ENCODE measurements around the gene PDPN. TPM values are rescaled to one million over a fixed set of nuclear protein-coding genes. Genes with fewer than 3 reads are reported as not detected.

PDPN gene
- total RNA-seq, 1 donor from 2014 or later, result 1.0 TPM

- H3K4me3 Mint-ChIP-seq (ENCODE audit: unreplicated experiment), result no peak overlapping the region
- no peak for TF ChIP-seq CTCF (IDR thresholded peaks at IDR 0.05)
- no peak for DNase-seq (ENCODE audit: low spot score)
Measured at GRCh38 chr1:13651279-13651678, 67.6 kb downstream of the PDPN start.

GRCh38 chr1:13652238-13652637 lies 68.6 kb downstream of the PDPN start:
- peaks cover 3% of the 10 kb centered on the region for H3K4me1 Mint-ChIP-seq (ENCODE audit: low read depth)
- H3K4me3 Mint-ChIP-seq (ENCODE audit: unreplicated experiment), result no peak overlapping the region
- H3K36me3 Mint-ChIP-seq (ENCODE audit: low read depth), result no peaks in the 10 kb centered on the region
- no peak for TF ChIP-seq CTCF (IDR thresholded peaks at IDR 0.05)
- peaks cover 7% of the 10 kb centered on the region for H3K9me3 Mint-ChIP-seq (ENCODE audit: low read depth)
- H3K27me3 Mint-ChIP-seq (ENCODE audit: low read depth), result no peaks in the 10 kb centered on the region
- H3K27ac Mint-ChIP-seq (ENCODE audit: unreplicated experiment), result no peak overlapping the region
- no peak for DNase-seq (ENCODE audit: low spot score)

More at GRCh38 chr1:13651279-13651678, 67.6 kb downstream of the PDPN start:
- Mint-ChIP-seq H3K27ac (ENCODE audit: unreplicated experiment) (no peak overlapping the region), H3K27me3 (ENCODE audit: low read depth) (no peaks in the 10 kb centered on the region), H3K9me3 (ENCODE audit: low read depth) (peaks cover 11% of the 10 kb centered on the region), H3K36me3 (ENCODE audit: low read depth) (no peaks in the 10 kb centered on the region), H3K4me1 (ENCODE audit: low read depth) (peaks cover 3% of the 10 kb centered on the region)

- H3K27me3 Mint-ChIP-seq (ENCODE audit: low read depth), result no peaks in the 10 kb centered on the region
Measured at GRCh38 chr1:13661539-13661938, 77.9 kb downstream of the PDPN start.

GRCh38 chr1:13662493-13662892 lies 78.9 kb downstream of the PDPN start:
- no peak for TF ChIP-seq CTCF (IDR thresholded peaks at IDR 0.05)
- Mint-ChIP-seq H3K27ac (ENCODE audit: unreplicated experiment) (no peak overlapping the region), H3K4me1 (ENCODE audit: low read depth) (peaks cover 6% of the 10 kb centered on the region), H3K36me3 (ENCODE audit: low read depth) (peaks cover 3% of the 10 kb centered on the region), H3K4me3 (ENCODE audit: unreplicated experiment) (no peak overlapping the region), H3K9me3 (ENCODE audit: low read depth) (peaks cover 3% of the 10 kb centered on the region), H3K27me3 (ENCODE audit: low read depth) (no peaks in the 10 kb centered on the region)
- DNase-seq (ENCODE audit: low spot score), result no peak

More at GRCh38 chr1:13661539-13661938, 77.9 kb downstream of the PDPN start:
- Mint-ChIP-seq H3K4me3 (ENCODE audit: unreplicated experiment) (no peak overlapping the region), H3K36me3 (ENCODE audit: low read depth) (peaks cover 3% of the 10 kb centered on the region), H3K27ac (ENCODE audit: unreplicated experiment) (no peak overlapping the region), H3K4me1 (ENCODE audit: low read depth) (peaks cover 6% of the 10 kb centered on the region), H3K9me3 (ENCODE audit: low read depth) (peaks cover 3% of the 10 kb centered on the region)
- no peak for TF ChIP-seq CTCF (IDR thresholded peaks at IDR 0.05)
- DNase-seq (ENCODE audit: low spot score), result no peak

- TF ChIP-seq CTCF (IDR thresholded peaks at IDR 0.05), result peak; percentile 15
- peaks cover 3% of the 10 kb centered on the region for H3K36me3 Mint-ChIP-seq (ENCODE audit: low read depth)
- H3K4me3 Mint-ChIP-seq (ENCODE audit: unreplicated experiment), result no peak overlapping the region
- DNase-seq (ENCODE audit: low spot score), result no peak
- H3K27me3 Mint-ChIP-seq (ENCODE audit: low read depth), result no peaks in the 10 kb centered on the region
- peaks cover 3% of the 10 kb centered on the region for H3K9me3 Mint-ChIP-seq (ENCODE audit: low read depth)
- peaks cover 6% of the 10 kb centered on the region for H3K4me1 Mint-ChIP-seq (ENCODE audit: low read depth)
- H3K27ac Mint-ChIP-seq (ENCODE audit: unreplicated experiment), result no peak overlapping the region
Measured at GRCh38 chr1:13663969-13664368, 80.3 kb downstream of the PDPN start.

Data from chondrocyte (in vitro differentiated cells).